Left renal cortex interstitium (tissue), 4 donors: ENCODE measurements around the gene CD247. TPM values are rescaled to one million over a fixed set of nuclear protein-coding genes. Genes with fewer than 3 reads are reported as not detected.

Source experiments
- DNase-seq, 4 donors: peaks; one replicate each; pipeline ENCODE4 v3.0.0-alpha.2; 2013; ENCODE audit warnings: low read depth in 4 of 4, low spot score in 2 of 4, missing footprints in 1 of 4
- polyA plus RNA-seq, 4 donors: library from polyadenylated mRNA; unstranded; fragments of 120-200 nt; gene quantifications; one replicate each; pipeline ENCODE4 v1.2.1, GENCODE V29; 2013; ENCODE audit not compliant: insufficient read length in 4 of 4

CD247 gene
- polyA plus RNA-seq, 4 donors: 0.40 to 0.89 (median 0.51) TPM

- DNase-seq: no peak
Measured at GRCh38 chr1:167491586-167492461, 26.5 kb downstream of the CD247 start.

GRCh38 chr1:167490765-167491164 is 27.6 kb downstream of the CD247 start:
- DNase-seq: no peak

- no peak for DNase-seq
Measured at GRCh38 chr1:167489571-167490340, 28.6 kb downstream of the CD247 start.

GRCh38 chr1:167488786-167489185 is 29.5 kb downstream of the CD247 start:
- DNase-seq: no peak

GRCh38 chr1:167487614-167488013 is 30.7 kb downstream of the CD247 start:
- no peak for DNase-seq

- DNase-seq: no peak
Measured at GRCh38 chr1:167486090-167486824, 32.1 kb downstream of the CD247 start.

- no peak for DNase-seq
Measured at GRCh38 chr1:167484726-167485502, 33.4 kb downstream of the CD247 start.

- no peak for DNase-seq
Measured at GRCh38 chr1:167483790-167484189, 34.5 kb downstream of the CD247 start.

GRCh38 chr1:167482184-167482583 is 36.1 kb downstream of the CD247 start:
- no peak for DNase-seq

GRCh38 chr1:167479331-167479979 is 38.9 kb downstream of the CD247 start:
- DNase-seq: no peak

GRCh38 chr1:167477986-167478385 is 40.3 kb downstream of the CD247 start:
- DNase-seq: no peak

- DNase-seq: no peak
Measured at GRCh38 chr1:167476061-167476460, 42.3 kb downstream of the CD247 start.

- DNase-seq: no peak
Measured at GRCh38 chr1:167474191-167474641, 44.1 kb downstream of the CD247 start.

GRCh38 chr1:167473761-167474160 is 44.6 kb downstream of the CD247 start:
- DNase-seq: no peak

- no peak for DNase-seq
Measured at GRCh38 chr1:167472752-167473521, 45.4 kb downstream of the CD247 start.

GRCh38 chr1:167471568-167471967 is 46.8 kb downstream of the CD247 start:
- no peak for DNase-seq

- DNase-seq: no peak
Measured at GRCh38 chr1:167469280-167469965, 48.9 kb downstream of the CD247 start.

GRCh38 chr1:167467752-167468151 is 50.6 kb downstream of the CD247 start:
- no peak for DNase-seq
